CD4-positive, alpha-beta T cell (primary cell): ENCODE measurements around the gene QPCT. TPM values are rescaled to one million over a fixed set of nuclear protein-coding genes. Genes with fewer than 3 reads are reported as not detected.
"Not testable (repeated sequence)": the region's sequence is repeated elsewhere in the genome, so short reads cannot be mapped to it uniquely, and the experiment has no call there.

Experiments used
- ATAC-seq: fragments of 200-7000 bp; cut with Tn5 transposase; one replicate; pipeline ENCODE4 v1.10.0; 2022; ENCODE audit warnings: mild to moderate bottlenecking; ENCODE audit not compliant: poor library complexity
- CTCF ChIA-PET: fragments of 350-600 bp; sonication (Branson Sonifier 250); formaldehyde crosslinking; loops from one replicate; lab custom pipeline; 2021; ENCODE audit warnings: antibody characterized with exemption, inconsistent platforms; lab: Charles Lee
- POLR2A ChIA-PET: fragments of 350-600 bp; sonication (Branson Sonifier 250); formaldehyde crosslinking; loops from one replicate; lab custom pipeline; 2021; ENCODE audit warnings: antibody characterized with exemption, inconsistent platforms; lab: Charles Lee
- DNase-seq, 14 experiments: peaks; one replicate each; pipeline ENCODE4 v3.0.0-alpha.2; 2013 to 2020; ENCODE audit warnings: mixed read lengths in 2 of 14
- H3K27ac ChIP-seq, 2 donors: one replicate each; pipeline versions ENCODE4 v1.5.1 to v1.7.0; 2013; ENCODE audit warnings: low read length in 2 of 2, low read depth in 1 of 2, mild to moderate bottlenecking in 1 of 2
- H3K27me3 ChIP-seq, 2 experiments: 1 replicate in 1 of 2; 2 replicates in 1 of 2; pipeline versions ENCODE4 v1.6.1 to v1.7.0; 2013; ENCODE audit warnings: low read length in 2 of 2, control low read depth in 1 of 2, mild to moderate bottlenecking in 1 of 2, moderate library complexity in 1 of 2; ENCODE audit not compliant: insufficient read depth in 2 of 2, control insufficient read depth in 1 of 2
- H3K36me3 ChIP-seq: one replicate; pipeline ENCODE4 v1.6.1; 2013; ENCODE audit warnings: low read length, control low read depth; ENCODE audit not compliant: insufficient read depth
- H3K4me1 ChIP-seq: one replicate; pipeline ENCODE4 v1.6.1; 2013; ENCODE audit warnings: low read length, control low read depth; ENCODE audit not compliant: insufficient read depth
- H3K4me3 ChIP-seq: one replicate; pipeline ENCODE4 v1.5.1; 2013; ENCODE audit warnings: mild to moderate bottlenecking, low read length, moderate library complexity
- H3K9me3 ChIP-seq, 2 experiments: 1 replicate in 1 of 2; 2 replicates in 1 of 2; pipeline versions ENCODE4 v1.6.1 to v1.7.0; 2013; ENCODE audit warnings: low read length in 2 of 2, mild to moderate bottlenecking in 2 of 2, control low read depth in 1 of 2, moderate library complexity in 1 of 2; ENCODE audit not compliant: control insufficient read depth in 1 of 2, insufficient read depth in 1 of 2
- H3K27ac Mint-ChIP-seq: one replicate; pipeline ENCODE4 v1.8.0; 2020; ENCODE audit warnings: mixed read lengths
- H3K27me3 Mint-ChIP-seq: one replicate; pipeline ENCODE4 v1.8.0; 2021; ENCODE audit warnings: mixed read lengths
- H3K36me3 Mint-ChIP-seq: one replicate; pipeline ENCODE4 v1.8.0; 2021; ENCODE audit warnings: low read depth, mixed read lengths
- H3K4me1 Mint-ChIP-seq: one replicate; pipeline ENCODE4 v1.8.0; 2021; ENCODE audit warnings: low read depth, mixed read lengths
- H3K4me3 Mint-ChIP-seq: one replicate; pipeline ENCODE4 v1.8.0; 2020; ENCODE audit warnings: mild to moderate bottlenecking, mixed read lengths
- H3K9me3 Mint-ChIP-seq: one replicate; pipeline ENCODE4 v1.8.0; 2020; ENCODE audit warnings: mixed read lengths
- CTCF ChIP-seq: fragments of 200-600 bp; IDR thresholded peaks from one replicate; pipeline ENCODE4 v1.8.0; 2022; ENCODE audit warnings: antibody characterized with exemption, mild to moderate bottlenecking
- intact Hi-C, 2 experiments: fragments of 100-400 bp; cut with DNase I in 1 of 2; cut with micrococcal nuclease in 1 of 2; formaldehyde crosslinking; loops; one replicate each; pipeline versions ENCODE4 v1.15.1 to v1.9.0; 2023 to 2025; cut with DNase I, micrococcal nuclease
- total RNA-seq, 174 experiments: library from RNA in 2 of 174; stranded (reverse) in 2 of 174; gene quantifications; one replicate each; pipeline ENCODE4 v1.2.3 and lab custom pipeline; 2021 to 2026

Gene QPCT
- total RNA-seq, 2 experiments from 2014 or later, result 0.53 to 0.71 TPM

GRCh38 chr2:37402636-37403035, 58.2 kb downstream of the QPCT start:
- Mint-ChIP-seq H3K9me3 (no peaks in the 10 kb centered on the region), H3K27ac (no peak overlapping the region), H3K4me1 (no peaks in the 10 kb centered on the region), H3K36me3 (no peaks in the 10 kb centered on the region), H3K27me3 (no peaks in the 10 kb centered on the region), H3K4me3 (no peak overlapping the region)
- H3K27me3 ChIP-seq, result no peaks in the 10 kb centered on the region
- ChIA-PET POLR2A (interaction anchor here (1.4 kb wide), 1 partner anchor 12 kb away, joined by 3 read pairs; no protein-coding TSS in a partner anchor), CTCF (no interaction called here)
- DNase-seq (no peak), ATAC-seq (no peak)
- no peak for TF ChIP-seq CTCF
- no peaks in the 10 kb centered on the region for H3K4me1 ChIP-seq
- no peak overlapping the region for H3K27ac ChIP-seq
- intact Hi-C loops, result no loop called here
- H3K4me3 ChIP-seq, result no peak overlapping the region
- H3K36me3 ChIP-seq, result no peaks in the 10 kb centered on the region
- peaks cover 0 to 4% of the 10 kb centered on the region in 2 experiments for H3K9me3 ChIP-seq

GRCh38 chr2:37405781-37406180, 61.4 kb downstream of the QPCT start:
- no peak overlapping the region for H3K4me3 Mint-ChIP-seq
- no peak overlapping the region for H3K27ac Mint-ChIP-seq
- peaks cover 0 to 3% of the 10 kb centered on the region in 2 experiments for H3K27me3 ChIP-seq
- no peaks in the 10 kb centered on the region for H3K9me3 Mint-ChIP-seq
- ChIA-PET CTCF (interaction anchor here (1.8 kb wide), 1 partner anchor 10 kb away, joined by 6 read pairs; no protein-coding TSS in a partner anchor), POLR2A (interaction anchor here (0.5 kb wide), 1 partner anchor 411 kb away, joined by 3 read pairs; no protein-coding TSS in a partner anchor)
- no peaks in the 10 kb centered on the region for H3K36me3 Mint-ChIP-seq
- ATAC-seq (no peak), DNase-seq (no peak)
- intact Hi-C loops, result no loop called here
- TF ChIP-seq CTCF, result no peak
- peaks cover 0 to 4% of the 10 kb centered on the region in 2 experiments for H3K9me3 ChIP-seq
- no peaks in the 10 kb centered on the region for H3K4me1 ChIP-seq
- H3K27ac ChIP-seq, result no peak overlapping the region
- no peaks in the 10 kb centered on the region for H3K36me3 ChIP-seq
- H3K4me1 Mint-ChIP-seq, result no peaks in the 10 kb centered on the region
- H3K27me3 Mint-ChIP-seq, result peaks cover 6% of the 10 kb centered on the region
- H3K4me3 ChIP-seq, result no peak overlapping the region

- CTCF ChIA-PET, result interaction anchor here (1.2 to 7.0 kb wide), 3 partner anchors 16 to 465 kb away, joined by 3 to 84 read pairs (median 6); no protein-coding TSS in a partner anchor
These were observed 67.8 kb downstream of the QPCT start for GRCh38 chr2:37412231-37412630.

GRCh38 chr2:37413911-37414469, 69.6 kb downstream of the QPCT start:
- intact Hi-C loops, result loop anchor here (1.0 to 5.0 kb wide), 6 partner anchors 18 to 463 kb away; no protein-coding TSS in a partner anchor
- not testable (repeated sequence) for H3K4me3 Mint-ChIP-seq, H3K9me3 ChIP-seq, DNase-seq, H3K27ac Mint-ChIP-seq, ATAC-seq, H3K4me3 ChIP-seq, H3K9me3 Mint-ChIP-seq, H3K27me3 Mint-ChIP-seq, H3K27me3 ChIP-seq, H3K27ac ChIP-seq, H3K36me3 Mint-ChIP-seq, H3K36me3 ChIP-seq, H3K4me1 ChIP-seq
- peaks cover 13% of the 10 kb centered on the region for H3K4me1 Mint-ChIP-seq
- ChIA-PET CTCF (interaction anchor here (0.6 to 7.0 kb wide), 32 partner anchors 11 to 481 kb away, joined by 3 to 84 read pairs (median 4); no protein-coding TSS in a partner anchor), POLR2A (interaction anchor here (0.6 to 2.9 kb wide), 8 partner anchors 39 to 419 kb away, joined by 3 to 14 read pairs (median 4); no protein-coding TSS in a partner anchor)

More at GRCh38 chr2:37412231-37412630, 67.8 kb downstream of the QPCT start:
- Mint-ChIP-seq H3K27ac (no peak overlapping the region), H3K27me3 (peaks cover 6% of the 10 kb centered on the region), H3K9me3 (no peaks in the 10 kb centered on the region), H3K4me3 (no peak overlapping the region), H3K36me3 (no peaks in the 10 kb centered on the region), H3K4me1 (peaks cover 13% of the 10 kb centered on the region)
- H3K27me3 ChIP-seq, result peaks cover 0 to 3% of the 10 kb centered on the region in 2 experiments
- H3K4me1 ChIP-seq, result peaks cover 7% of the 10 kb centered on the region
- no peak for TF ChIP-seq CTCF
- no peak for DNase-seq
- no peak overlapping the region for H3K27ac ChIP-seq
- H3K36me3 ChIP-seq, result no peaks in the 10 kb centered on the region
- intact Hi-C loops, result loop anchor here (5.0 kb wide), 2 partner anchors 135 to 465 kb away; no protein-coding TSS in a partner anchor
- no peak for ATAC-seq
- H3K9me3 ChIP-seq, result no peaks in the 10 kb centered on the region
- POLR2A ChIA-PET, result no interaction called here
- no peak overlapping the region for H3K4me3 ChIP-seq
